ENCODE measurements around the gene PRTG.

The PRTG gene

GRCh38 chr15:55768670-55769185, 25.8 kb upstream of the PRTG start:
- TF ChIP-seq REST (IDR thresholded peaks at IDR 0.05; ENCODE audit: insufficient read depth in 1 of 2, low read depth in 2 of 2, low read length in 2 of 2) (no peak), POLR2AphosphoS5 (IDR thresholded peaks at IDR 0.05; ENCODE audit: low read depth, low read length) (no peak), FOXP2 (optimal IDR thresholded peaks at IDR 0.05; ENCODE audit: borderline replicate concordance, extremely low read depth, extremely low read length, insufficient read depth) (no peak), SIN3A (IDR thresholded peaks at IDR 0.05; ENCODE audit: borderline replicate concordance, insufficient read depth, low read length) (no peak), TAF1 (IDR thresholded peaks at IDR 0.05; ENCODE audit: borderline replicate concordance, insufficient read depth, low read length) (no peak)

GRCh38 chr15:55766676-55767075, 23.7 kb upstream of the PRTG start:
- TF ChIP-seq REST (IDR thresholded peaks at IDR 0.05; ENCODE audit: insufficient read depth in 1 of 2, low read depth in 2 of 2, low read length in 2 of 2) (no peak), POLR2AphosphoS5 (IDR thresholded peaks at IDR 0.05; ENCODE audit: low read depth, low read length) (no peak), SIN3A (IDR thresholded peaks at IDR 0.05; ENCODE audit: borderline replicate concordance, insufficient read depth, low read length) (no peak), TAF1 (IDR thresholded peaks at IDR 0.05; ENCODE audit: borderline replicate concordance, insufficient read depth, low read length) (no peak), FOXP2 (optimal IDR thresholded peaks at IDR 0.05; ENCODE audit: borderline replicate concordance, extremely low read depth, extremely low read length, insufficient read depth) (no peak)

DNA sequence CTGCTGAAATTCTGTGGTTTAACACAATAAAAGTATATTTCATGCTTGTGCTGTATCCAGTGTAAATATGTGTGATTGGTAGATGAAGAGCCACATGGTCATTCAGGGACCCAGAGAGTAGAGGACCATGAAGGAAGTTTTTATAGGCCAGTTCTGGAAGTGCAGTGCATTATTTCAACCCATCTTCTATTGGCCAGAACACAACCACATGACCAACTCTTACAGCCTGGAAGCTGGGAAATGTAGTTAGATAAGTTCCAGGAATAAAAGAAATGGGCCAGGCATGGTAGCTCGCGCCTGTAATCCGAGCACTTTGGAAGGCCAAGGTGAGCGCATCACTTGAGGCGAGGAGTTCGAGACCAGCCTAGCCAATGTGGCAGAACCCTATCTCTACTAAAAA, 21.4 kb upstream of the PRTG start:
- TF ChIP-seq SIN3A (IDR thresholded peaks at IDR 0.05; ENCODE audit: borderline replicate concordance, insufficient read depth, low read length): no peak

DNA sequence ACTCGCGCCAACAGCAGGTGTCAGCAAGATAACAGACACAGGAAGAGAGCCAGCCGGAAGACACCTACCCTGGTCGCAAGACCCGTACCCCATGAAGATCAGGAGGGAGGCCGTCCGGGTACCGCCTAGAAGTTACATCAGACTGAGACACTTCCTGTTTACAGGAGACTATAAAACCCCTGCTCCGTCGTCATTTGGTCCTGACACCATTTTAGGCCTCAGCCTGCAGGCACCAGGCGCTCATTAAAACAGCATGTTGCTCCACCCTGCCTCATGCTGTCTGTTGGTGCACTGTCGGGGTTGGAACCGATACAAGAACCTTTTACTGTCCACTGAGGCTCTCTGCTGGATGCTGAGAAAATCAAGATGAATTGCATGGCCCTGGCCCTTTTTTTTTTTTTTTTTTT, 15.6 kb upstream of the PRTG start:
- TF ChIP-seq TAF1 (IDR thresholded peaks at IDR 0.05; ENCODE audit: borderline replicate concordance, insufficient read depth, low read length): no peak
- peak; percentile 26 for TF ChIP-seq FOXP2 (optimal IDR thresholded peaks at IDR 0.05; ENCODE audit: borderline replicate concordance, extremely low read depth, extremely low read length, insufficient read depth)

DNA sequence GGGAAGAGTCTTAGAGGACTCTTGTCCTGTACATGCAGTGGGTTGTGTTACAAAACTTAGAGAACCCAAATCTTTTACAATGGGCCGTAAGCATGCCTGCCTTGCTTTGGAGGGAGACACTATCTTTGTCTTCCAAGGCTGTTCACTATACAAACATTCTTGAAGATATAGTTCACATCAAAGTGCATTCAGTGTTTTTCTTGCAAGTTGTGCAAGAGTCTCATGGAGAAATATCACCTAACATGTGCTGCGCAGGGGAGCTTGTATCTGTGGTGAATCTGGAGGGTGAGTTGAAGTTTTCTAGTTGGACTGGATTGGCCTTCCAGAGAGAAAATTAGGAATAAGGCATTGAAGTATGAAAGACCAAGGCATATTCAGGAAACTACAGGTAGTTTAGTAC, 7.8 kb upstream of the PRTG start:
- TF ChIP-seq TAF1 (IDR thresholded peaks at IDR 0.05; ENCODE audit: borderline replicate concordance, insufficient read depth, low read length): no peak
- TF ChIP-seq FOXP2 (optimal IDR thresholded peaks at IDR 0.05; ENCODE audit: borderline replicate concordance, extremely low read depth, extremely low read length, insufficient read depth): no peak
- no peak for TF ChIP-seq POLR2AphosphoS5 (IDR thresholded peaks at IDR 0.05; ENCODE audit: low read depth, low read length)
- TF ChIP-seq SIN3A (IDR thresholded peaks at IDR 0.05; ENCODE audit: borderline replicate concordance, insufficient read depth, low read length): no peak
- no peak for TF ChIP-seq REST (IDR thresholded peaks at IDR 0.05; ENCODE audit: insufficient read depth in 1 of 2, low read depth in 2 of 2, low read length in 2 of 2)

DNA sequence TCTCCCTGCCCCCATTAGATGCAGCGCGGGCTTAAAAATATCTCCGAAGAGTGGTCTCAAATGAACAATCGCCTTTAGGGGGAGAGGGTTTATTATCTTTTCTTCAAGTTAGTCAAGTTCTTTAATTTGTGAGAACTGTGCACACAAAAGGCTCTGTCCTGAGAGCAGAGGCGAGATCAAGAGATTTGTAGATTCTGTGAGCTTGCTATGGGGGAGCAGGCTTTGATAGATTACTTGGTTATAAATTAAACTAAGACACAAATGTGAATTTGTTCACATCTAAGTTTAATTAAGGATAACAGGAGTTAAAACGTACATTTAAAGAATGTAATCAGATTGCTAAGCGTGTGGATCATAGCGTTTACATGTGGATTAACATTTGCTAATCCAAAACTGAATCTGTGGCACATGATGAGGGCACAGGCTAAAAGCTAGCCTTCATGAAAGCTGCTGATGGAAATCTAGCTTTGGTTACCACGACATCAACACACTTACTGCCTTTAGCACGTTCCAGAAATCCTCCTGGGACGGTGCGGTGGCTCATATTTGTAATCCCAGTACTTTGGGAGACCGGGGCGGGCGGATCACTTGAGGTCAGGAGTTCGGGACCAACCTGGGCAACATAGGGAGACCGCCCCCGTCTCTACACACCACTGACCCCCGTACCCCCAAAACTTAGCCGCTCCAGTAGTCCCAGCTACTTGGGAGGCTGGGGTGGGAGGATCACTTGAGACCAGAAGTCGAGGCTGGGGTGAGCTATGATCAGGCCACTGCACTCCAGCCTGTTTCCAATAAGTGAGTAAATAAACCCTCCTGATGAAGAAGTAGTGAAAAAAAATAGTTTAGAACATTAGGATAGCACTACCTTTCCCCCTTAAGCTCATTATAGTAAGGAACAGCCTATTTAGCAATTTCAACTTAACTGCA, 1.0 kb upstream of the PRTG start:
- TF ChIP-seq POLR2AphosphoS5 (IDR thresholded peaks at IDR 0.05; ENCODE audit: low read depth, low read length): no peak
- TF ChIP-seq TAF1 (IDR thresholded peaks at IDR 0.05; ENCODE audit: borderline replicate concordance, insufficient read depth, low read length): no peak
- TF ChIP-seq REST (IDR thresholded peaks at IDR 0.05; ENCODE audit: insufficient read depth in 1 of 2, low read depth in 2 of 2, low read length in 2 of 2): no peak
- TF ChIP-seq SIN3A (IDR thresholded peaks at IDR 0.05; ENCODE audit: borderline replicate concordance, insufficient read depth, low read length): no peak
- no peak for TF ChIP-seq FOXP2 (optimal IDR thresholded peaks at IDR 0.05; ENCODE audit: borderline replicate concordance, extremely low read depth, extremely low read length, insufficient read depth)
